Measurements from ENCODE around the gene PARVB.

DNA sequence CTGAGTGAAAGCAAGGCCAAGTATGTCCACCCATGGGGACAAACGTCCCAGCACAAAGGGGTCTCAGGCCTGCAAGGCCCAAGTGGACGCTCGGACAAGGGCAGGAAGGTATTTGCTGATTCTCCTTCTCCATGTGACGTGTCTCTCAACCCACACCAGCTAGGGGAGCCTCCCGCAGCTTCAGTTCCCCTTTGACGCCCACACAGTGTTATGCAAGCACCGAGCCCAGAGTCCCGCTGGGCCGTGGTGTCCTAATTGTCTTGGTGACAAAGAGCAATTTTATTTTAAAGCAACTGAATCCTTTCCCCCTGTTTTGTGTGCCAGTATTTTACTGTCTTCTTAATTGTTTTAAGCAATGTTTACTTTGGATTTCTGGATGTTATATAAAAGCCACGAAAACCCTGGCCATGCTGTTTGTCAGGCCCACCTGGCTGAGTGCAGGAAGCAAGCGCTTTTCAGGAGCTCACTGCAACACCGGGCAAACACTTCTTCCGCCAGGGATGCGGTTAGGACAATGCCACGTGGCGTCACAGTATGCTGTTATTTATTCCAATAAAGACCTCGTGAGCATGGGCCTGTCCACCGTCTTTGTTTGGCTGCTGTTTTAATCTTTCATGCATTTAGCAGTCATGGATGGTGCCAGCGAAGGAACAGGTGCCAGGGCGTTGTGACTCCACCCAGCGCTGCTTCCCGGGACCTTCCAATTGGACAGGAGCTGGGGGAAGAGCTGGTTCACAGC, 148.4 kb downstream of the PARVB start:
- TF ChIP-seq, protein P1, sequence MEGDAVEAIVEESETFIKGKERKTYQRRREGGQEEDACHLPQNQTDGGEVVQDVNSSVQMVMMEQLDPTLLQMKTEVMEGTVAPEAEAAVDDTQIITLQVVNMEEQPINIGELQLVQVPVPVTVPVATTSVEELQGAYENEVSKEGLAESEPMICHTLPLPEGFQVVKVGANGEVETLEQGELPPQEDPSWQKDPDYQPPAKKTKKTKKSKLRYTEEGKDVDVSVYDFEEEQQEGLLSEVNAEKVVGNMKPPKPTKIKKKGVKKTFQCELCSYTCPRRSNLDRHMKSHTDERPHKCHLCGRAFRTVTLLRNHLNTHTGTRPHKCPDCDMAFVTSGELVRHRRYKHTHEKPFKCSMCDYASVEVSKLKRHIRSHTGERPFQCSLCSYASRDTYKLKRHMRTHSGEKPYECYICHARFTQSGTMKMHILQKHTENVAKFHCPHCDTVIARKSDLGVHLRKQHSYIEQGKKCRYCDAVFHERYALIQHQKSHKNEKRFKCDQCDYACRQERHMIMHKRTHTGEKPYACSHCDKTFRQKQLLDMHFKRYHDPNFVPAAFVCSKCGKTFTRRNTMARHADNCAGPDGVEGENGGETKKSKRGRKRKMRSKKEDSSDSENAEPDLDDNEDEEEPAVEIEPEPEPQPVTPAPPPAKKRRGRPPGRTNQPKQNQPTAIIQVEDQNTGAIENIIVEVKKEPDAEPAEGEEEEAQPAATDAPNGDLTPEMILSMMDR (IDR thresholded peaks at IDR 0.05), result no peak
- no peak for TF ChIP-seq POLR2A (IDR thresholded peaks at IDR 0.05)
